ENCODE measurements around the gene PALM2AKAP2.

PALM2AKAP2 gene

GRCh38 chr9:109775516-109775915 is 4.5 kb upstream of the PALM2AKAP2 start:
- no peak for DNase-seq

DNA sequence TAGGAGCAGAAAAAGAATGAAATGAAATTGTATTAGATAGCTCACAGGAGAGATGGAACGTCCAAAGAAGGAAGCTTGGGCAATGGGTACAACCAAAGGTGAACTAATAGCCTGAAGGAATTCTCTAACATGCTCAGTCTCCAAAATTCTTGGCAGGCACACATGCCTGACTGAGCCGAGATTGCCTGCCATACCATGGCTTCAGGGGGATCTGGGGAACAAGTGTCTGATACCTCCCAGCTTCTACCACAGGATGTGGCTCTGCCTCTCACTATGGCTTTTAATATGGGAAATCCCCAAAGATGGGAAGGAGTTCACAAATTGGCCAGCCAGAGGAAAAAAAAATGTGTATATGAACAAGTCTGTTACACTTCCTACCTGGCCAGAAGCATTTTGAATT is 3.6 kb upstream of the PALM2AKAP2 start:
- DNase-seq, result no peak

DNA sequence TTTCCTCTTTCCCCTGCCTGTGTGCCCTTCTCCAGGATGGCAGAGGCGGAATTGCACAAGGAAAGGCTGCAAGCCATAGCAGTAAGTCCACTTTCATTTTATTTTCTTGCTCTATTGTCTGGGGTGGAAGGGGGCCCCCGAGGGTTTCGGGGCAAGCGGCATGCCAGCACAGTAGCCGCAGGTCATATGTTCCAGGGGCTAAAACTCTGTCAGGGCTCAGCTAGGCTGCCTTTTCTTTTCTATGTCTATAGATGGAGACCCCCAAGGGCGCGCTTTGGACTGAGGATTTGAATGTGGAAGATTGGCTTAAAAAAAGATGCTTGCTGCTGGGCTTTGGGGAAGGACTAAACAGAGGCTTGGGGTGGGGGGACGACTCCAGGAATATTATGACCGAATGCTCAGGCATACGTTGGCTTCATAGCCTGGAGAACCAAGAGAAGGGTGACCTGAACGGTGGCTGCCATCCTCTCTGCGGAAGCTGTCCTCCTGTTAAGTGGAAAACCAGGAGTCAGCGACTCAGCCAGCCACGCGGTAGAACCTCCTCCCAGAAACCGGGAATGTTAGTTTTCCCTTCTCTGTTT is 545 bp downstream of the PALM2AKAP2 start:
- no peak for DNase-seq

- no peak for DNase-seq
These were observed 1.1 kb downstream of the PALM2AKAP2 start for GRCh38 chr9:109781086-109781485.

DNA sequence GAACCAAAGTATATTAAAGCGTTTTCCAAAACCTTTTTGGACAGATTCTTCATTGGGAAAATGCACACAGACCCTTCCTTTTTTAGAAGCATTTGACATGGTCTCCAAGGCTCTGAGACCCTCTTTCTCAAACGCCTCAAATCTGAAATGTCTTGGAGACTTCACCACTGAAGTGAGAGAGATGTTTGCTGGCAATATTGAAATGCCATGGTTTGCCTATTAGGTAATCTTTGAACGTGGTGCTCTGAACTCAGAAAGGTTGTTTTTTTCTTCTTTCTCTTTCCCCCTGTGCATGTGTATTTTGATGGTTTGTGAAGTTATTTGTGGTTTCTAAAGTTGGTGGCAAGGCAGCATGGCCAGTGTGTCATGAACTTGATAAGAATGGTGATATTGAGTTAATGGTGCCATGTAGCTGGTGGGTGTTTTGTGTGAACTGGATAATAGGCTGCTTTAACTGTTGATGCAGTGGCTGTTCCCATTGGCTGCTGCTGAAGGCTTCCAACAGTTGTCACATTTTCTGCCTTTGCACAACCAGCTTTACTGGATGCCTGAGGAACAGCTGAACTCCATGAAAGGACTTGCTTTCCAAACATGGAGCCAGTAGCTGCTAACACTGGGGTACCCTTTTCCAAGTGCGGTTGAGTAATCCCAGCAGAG is 1.7 kb downstream of the PALM2AKAP2 start:
- DNase-seq, result no peak

GRCh38 chr9:109787735-109788134 is 7.7 kb downstream of the PALM2AKAP2 start:
- DNase-seq, result no peak

DNA sequence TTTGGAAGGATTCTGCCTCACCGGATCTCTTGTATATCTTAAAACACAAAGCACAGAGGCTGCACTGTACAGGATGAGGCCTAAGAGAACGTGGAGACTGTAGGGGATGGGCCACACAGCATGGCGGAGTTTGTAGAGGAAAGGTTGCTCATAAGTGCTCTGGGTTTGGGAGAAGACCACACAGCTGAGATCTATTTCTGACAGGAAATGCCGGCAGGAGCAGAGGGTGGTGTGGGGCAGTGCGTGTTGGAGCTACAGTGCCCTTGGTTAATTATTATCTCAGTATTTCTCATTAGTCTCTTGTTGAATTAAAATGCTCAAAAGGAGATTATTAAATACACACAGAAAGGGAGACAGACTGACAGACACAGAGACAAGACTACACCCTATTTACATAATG is 9.6 kb downstream of the PALM2AKAP2 start:
- no peak for DNase-seq

DNA sequence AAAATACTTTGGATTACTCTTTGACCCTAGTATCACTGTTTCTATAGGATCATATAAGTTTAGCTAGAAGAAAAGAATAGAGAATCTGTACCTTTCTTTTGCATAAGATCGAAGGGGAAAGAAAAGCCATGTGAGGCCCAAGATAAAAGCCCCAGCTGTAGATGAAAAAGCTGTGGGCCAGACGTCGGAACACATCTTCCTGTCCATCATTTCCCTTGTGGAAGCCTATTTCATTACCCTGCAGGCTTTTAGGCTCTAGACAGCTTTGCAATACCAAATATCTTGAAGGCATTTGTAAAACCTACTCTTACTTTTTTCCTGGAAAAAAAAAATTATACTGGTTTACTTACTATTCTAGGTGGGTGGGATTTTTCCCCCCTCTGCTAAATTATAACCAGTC is 10.0 kb downstream of the PALM2AKAP2 start:
- DNase-seq, result no peak

GRCh38 chr9:109791003-109791677 is 11.1 kb downstream of the PALM2AKAP2 start:
- DNase-seq, result no peak

DNA sequence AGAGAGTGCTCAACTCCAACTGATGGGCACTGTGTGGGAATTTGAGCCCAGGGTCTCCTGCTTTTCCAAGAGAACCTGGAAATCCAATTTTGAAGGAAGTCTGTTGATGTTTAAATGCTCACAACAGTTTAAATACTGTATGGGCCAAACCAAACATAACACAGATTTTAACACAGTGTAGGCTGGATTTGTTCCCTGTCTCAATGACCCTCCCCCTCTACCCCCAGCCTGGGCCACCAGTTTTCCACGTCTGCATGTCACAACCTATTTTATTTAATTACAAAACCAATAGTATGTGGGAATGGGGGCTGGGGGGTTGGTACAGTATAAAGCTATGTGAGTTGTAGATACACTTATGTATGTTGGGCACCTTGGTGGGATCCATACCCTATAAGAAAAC is 11.7 kb downstream of the PALM2AKAP2 start:
- DNase-seq, result no peak

DNA sequence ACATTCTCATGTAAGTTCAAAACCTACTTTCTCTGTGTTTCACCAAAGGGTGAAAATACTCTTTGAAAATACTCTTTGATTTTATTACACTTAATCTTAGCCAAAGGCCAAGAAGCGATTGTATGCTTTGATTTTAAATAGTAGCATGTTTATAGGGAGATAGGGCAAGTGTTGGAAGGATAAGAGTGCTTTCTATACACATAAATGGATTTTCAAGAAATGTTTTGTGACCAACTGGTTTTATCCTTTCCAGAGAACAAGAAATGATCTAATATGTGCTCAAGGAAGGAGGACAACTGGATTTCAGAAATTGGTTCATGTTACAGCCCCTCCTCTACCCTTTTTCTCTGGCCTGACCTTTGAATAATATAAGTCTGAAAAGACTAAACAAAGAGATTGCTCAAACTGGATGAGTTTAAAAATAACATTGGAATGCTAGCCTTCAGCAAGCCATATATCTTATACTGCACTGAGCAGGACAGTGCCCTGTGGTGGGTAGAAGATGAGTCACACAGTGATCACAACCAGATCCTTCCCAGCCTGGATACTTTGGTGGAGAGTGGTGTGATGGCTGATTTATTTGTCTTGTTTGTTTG is 13.1 kb downstream of the PALM2AKAP2 start:
- no peak for DNase-seq

DNA sequence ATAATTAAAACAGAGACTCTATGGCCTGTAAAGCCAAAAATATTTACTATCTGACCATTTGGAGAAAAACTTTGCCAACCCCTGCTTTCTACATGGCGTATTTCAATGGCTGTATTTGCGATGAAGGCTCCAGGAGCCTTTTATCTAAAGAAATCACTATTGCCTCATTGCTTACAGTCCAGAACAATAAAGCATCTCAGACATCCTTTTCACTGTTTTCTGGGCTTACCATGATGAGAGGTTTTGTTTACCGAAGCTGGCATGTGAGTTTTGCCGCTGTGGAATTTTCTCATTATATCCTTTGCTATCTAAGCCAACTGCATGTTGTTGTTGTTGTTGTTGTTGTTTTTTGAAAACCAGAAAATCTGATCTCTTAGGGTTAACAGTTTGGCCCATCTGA is 13.9 kb downstream of the PALM2AKAP2 start:
- DNase-seq, result no peak

GRCh38 chr9:109794361-109795012 is 14.5 kb downstream of the PALM2AKAP2 start:
- DNase-seq, result no peak

DNA sequence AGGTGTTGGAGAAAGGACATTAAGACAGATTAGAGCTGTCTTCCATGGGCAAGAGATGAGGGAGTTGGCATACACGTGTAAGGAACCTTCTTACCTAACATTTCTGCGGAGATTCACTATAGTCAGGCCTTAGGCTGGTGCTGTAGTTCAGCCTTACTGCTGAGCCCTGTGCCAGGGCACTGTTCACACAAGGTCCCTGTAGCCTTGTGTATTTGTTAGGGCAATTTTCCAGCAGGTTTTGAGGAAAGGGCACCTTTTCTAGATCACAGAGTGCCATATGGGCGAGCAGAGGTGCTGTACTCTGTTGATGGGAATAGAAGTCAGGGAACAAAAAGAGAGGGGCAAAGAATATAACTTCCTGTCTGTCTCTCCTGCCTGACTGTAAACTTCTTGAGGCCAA is 15.6 kb downstream of the PALM2AKAP2 start:
- no peak for DNase-seq

DNA sequence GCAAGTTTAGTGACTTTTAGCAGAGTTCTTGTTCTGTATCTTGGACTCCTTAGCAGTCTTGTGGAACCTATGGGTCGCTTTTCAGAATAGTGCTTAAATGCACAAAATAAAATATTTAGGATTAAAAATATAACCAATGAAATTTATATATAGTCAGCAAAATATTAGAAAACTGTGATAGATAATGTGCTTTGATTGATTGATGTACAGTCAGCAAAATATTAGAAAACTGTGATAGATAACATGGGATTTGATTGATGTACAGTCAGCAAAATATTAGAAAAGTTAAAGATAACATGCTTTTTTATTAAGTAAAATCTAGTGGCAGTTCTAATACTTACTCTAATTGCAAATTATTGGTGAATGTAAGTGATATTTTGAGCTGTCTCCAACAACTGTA is 16.1 kb downstream of the PALM2AKAP2 start:
- no peak for DNase-seq

DNA sequence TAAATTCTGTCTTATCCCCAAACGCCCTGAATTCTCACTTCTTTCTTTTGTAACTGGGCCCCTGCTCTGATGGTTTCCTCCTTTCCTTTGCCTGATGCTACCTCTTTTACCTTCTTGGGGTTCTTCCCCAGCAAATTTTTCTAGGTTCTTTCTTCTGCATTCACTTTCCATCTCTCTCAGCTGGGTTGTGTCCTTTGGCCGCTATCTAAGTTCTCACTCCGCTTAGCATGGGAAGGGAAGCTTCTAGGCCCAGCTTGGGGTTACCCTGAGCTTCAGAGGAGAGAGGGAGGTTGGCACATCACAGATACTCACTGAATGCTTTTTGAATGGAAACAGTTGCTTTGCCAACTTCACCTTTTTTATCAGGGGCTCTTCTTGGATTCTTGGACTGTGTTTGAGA is 17.0 kb downstream of the PALM2AKAP2 start:
- DNase-seq, result no peak

DNA sequence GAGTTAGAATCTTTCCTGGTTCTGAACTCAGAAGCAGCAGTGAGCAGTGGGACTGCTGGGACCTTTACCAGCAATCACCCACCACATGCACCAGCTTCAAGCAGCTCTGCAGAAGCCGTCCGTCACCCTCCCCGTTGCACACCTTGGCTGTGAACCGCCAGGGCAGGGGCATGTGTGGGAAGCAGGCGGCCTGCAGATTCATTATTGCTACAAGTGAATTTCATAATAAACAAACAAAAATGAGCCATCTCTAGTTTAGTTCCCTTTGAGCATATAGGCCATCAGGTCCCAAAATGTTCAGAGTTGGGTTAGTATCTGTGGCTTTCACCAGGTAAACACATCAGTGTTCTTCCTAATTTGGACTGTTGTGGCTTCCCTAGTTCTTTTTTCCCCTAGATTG is 17.5 kb downstream of the PALM2AKAP2 start:
- no peak for DNase-seq

- DNase-seq, result no peak
These were observed 19.1 kb downstream of the PALM2AKAP2 start for GRCh38 chr9:109799141-109799540.

GRCh38 chr9:109799792-109800191 is 19.8 kb downstream of the PALM2AKAP2 start:
- no peak for DNase-seq

DNA sequence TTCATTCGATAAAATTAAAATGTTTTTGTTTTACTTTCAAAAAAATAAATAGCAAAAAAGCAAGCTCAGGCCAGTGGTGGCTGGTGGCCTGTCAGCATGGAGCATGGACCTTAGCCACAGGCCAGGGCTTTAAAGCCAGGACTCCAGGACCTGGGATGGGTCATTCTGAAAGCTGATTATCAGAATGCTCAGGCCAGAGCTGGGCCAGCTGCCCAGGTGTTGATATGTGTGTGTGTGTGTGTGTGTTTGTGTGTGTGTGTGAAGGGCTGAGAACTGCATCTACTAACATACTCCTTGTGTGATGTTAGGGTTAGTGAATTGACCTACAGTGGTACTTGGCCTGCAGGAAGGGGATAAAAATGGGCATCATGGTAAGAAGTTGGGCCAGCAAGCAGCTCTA is 21.5 kb downstream of the PALM2AKAP2 start:
- no peak for DNase-seq

DNA sequence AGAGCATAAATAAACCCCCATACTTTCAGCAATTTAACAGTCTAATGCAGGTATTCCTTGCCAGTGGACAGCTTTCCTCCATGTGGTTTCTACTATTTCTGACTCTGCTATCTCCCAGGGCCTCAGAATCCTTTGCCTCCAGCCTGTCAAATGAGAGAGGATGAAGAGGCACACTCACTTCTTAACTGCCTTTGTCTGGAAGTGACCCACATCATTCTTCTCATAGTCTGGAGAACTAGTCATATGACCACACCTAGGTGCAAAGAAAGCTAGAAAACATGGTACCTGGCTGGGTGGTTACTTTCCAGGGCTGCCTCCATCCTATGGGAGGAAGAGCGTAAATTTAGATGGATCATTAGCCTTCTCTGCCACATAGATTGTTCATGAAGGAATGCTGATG is 22.5 kb downstream of the PALM2AKAP2 start:
- no peak for DNase-seq

DNA sequence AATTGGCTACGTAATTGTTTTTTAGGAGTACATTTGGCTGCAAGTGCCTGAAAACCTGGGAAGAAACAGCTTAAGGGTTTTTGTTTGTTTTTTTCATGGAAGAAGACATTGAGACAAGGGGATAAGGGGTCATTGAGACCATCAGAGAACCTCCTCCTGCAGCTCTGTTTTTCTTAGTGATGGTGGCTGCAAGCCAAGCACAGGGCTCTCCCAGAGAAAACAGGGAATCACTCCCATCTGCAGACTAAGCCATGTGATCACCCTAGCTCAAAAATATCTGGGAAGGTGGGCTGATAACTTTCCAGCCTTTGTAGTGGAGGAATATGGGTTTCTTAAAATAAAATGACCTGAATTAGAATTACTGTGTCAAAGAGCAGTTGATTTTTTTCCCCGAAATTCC is 25.1 kb downstream of the PALM2AKAP2 start:
- DNase-seq, result no peak

GRCh38 chr9:109806506-109807115 is 26.6 kb downstream of the PALM2AKAP2 start:
- no peak for DNase-seq

Data from NK-92 treated with Interleukin-12 subunit alpha and Interleukin-12 subunit beta, amount 100 ng/mL, for 24 hours (cell line).